SKM-1 treated with dmso at 0.1 percent for 144 hours (cell line): ENCODE data around the gene AIP.
"Not testable (repeated sequence)": the region's sequence is repeated elsewhere in the genome, so short reads cannot be mapped to it uniquely, and the experiment has no call there.

Source experiments
- DNase-seq: peaks from one replicate; lab custom pipeline; 2025; ENCODE audit not compliant: unreplicated experiment; lab: John Stamatoyannopoulos, UW

AIP gene

GRCh38 chr11:67448220-67448609, 34.6 kb upstream of the AIP start:
- no peak for DNase-seq

GRCh38 chr11:67449116-67449844, 33.5 kb upstream of the AIP start:
- peak; percentile 22 for DNase-seq

GRCh38 chr11:67450796-67451657, 31.8 kb upstream of the AIP start:
- DNase-seq: no peak

- no peak for DNase-seq
Observed at GRCh38 chr11:67451658-67451976, 31.2 kb upstream of the AIP start.

- no peak for DNase-seq
Observed at GRCh38 chr11:67452141-67452952, 30.5 kb upstream of the AIP start, which contains the start of gene GPR152. TSS of gene GPR152 (minus strand) at chr11:67452729. CDS start at chr11:67452724, 5 bp downstream.

GRCh38 chr11:67453816-67454732, 28.8 kb upstream of the AIP start:
- DNase-seq: no peak

- DNase-seq: no peak
Observed at GRCh38 chr11:67455054-67455453, 27.8 kb upstream of the AIP start, which contains the start of gene CABP4. TSS of gene CABP4 (plus strand) at chr11:67455354. CDS start at chr11:67455424, 70 bp downstream.

- no peak for DNase-seq
Observed at GRCh38 chr11:67456068-67456705, 26.6 kb upstream of the AIP start.

GRCh38 chr11:67457453-67457852, 25.4 kb upstream of the AIP start:
- DNase-seq: no peak

- DNase-seq: no peak
Observed at GRCh38 chr11:67458266-67458665, 24.6 kb upstream of the AIP start.

GRCh38 chr11:67463186-67463585, 19.6 kb upstream of the AIP start:
- no peak for DNase-seq

- peak; percentile 42 for DNase-seq
Observed at GRCh38 chr11:67463680-67464410, 19.0 kb upstream of the AIP start.

GRCh38 chr11:67464411-67465188, 18.2 kb upstream of the AIP start:
- DNase-seq: peak; percentile 90

- no peak for DNase-seq
Observed at GRCh38 chr11:67465189-67465510, 17.7 kb upstream of the AIP start.

- not testable (repeated sequence) for DNase-seq
Observed at GRCh38 chr11:67465530-67465929, 17.3 kb upstream of the AIP start.

- no peak for DNase-seq
Observed at GRCh38 chr11:67466367-67466766, 16.5 kb upstream of the AIP start.

- no peak for DNase-seq
Observed at GRCh38 chr11:67466962-67467771, 15.7 kb upstream of the AIP start.

- no peak for DNase-seq
Observed at GRCh38 chr11:67468056-67468455, 14.8 kb upstream of the AIP start.
